ENCODE data around the gene ENTHD1.

Gene ENTHD1

GRCh38 chr22:39743935-39744334, 149.6 kb downstream of the ENTHD1 start:
- Histone ChIP-seq H3K4me2 (ENCODE audit: low read length) (no peak overlapping the region), H3K9me3 (ENCODE audit: control insufficient read depth, insufficient read depth, low read length) (no peaks in the 10 kb centered on the region), H3K9me2 (replicated peaks; ENCODE audit: control insufficient read depth, low read length) (no peaks in the 10 kb centered on the region), H3K4me1 (ENCODE audit: control insufficient read depth, low read length) (peaks cover 8% of the 10 kb centered on the region), H3K36me3 (ENCODE audit: control insufficient read depth, low read length) (no peaks in the 10 kb centered on the region), H3K79me2 (ENCODE audit: control insufficient read depth, low read length) (no peaks in the 10 kb centered on the region), H3F3A (ENCODE audit: control insufficient read depth, insufficient read depth) (no peaks in the 10 kb centered on the region), H3K4me3 (ENCODE audit: low read length) (no peak overlapping the region), H3K27me3 (ENCODE audit: control insufficient read depth, low read length) (peaks cover 21% of the 10 kb centered on the region), H4K20me1 (ENCODE audit: control insufficient read depth, insufficient read depth, low read depth, low read length) (no peaks in the 10 kb centered on the region), H3K27ac (ENCODE audit: low read depth, low read length) (no peak overlapping the region)
- no peak for TF ChIP-seq CTCF (IDR thresholded peaks at IDR 0.05; ENCODE audit: low read depth, low read length, poor library complexity, severe bottlenecking)

GRCh38 chr22:39739338-39740027, 154.1 kb downstream of the ENTHD1 start:
- H3K4me2 ChIP-seq (ENCODE audit: low read length): no peak overlapping the region
- no peaks in the 10 kb centered on the region for H3F3A ChIP-seq (ENCODE audit: control insufficient read depth, insufficient read depth)
- TF ChIP-seq CTCF (IDR thresholded peaks at IDR 0.05; ENCODE audit: low read depth, low read length, poor library complexity, severe bottlenecking): no peak
- TF ChIP-seq EZH2phosphoT487 (IDR thresholded peaks at IDR 0.05; ENCODE audit: borderline replicate concordance, low read length): no peak
- no peak overlapping the region for H3K4me3 ChIP-seq (ENCODE audit: low read length)
- no peaks in the 10 kb centered on the region for H3K9me2 ChIP-seq (replicated peaks; ENCODE audit: control insufficient read depth, low read length)
- no peaks in the 10 kb centered on the region for H4K20me1 ChIP-seq (ENCODE audit: control insufficient read depth, insufficient read depth, low read depth, low read length)
- peaks cover 32% of the 10 kb centered on the region; the same call in 1 of the 2 replicates for H3K27me3 ChIP-seq (ENCODE audit: control insufficient read depth, low read length)
- H3K36me3 ChIP-seq (ENCODE audit: control insufficient read depth, low read length): no peaks in the 10 kb centered on the region
- H3K4me1 ChIP-seq (ENCODE audit: control insufficient read depth, low read length): no peaks in the 10 kb centered on the region
- no peaks in the 10 kb centered on the region for H3K79me2 ChIP-seq (ENCODE audit: control insufficient read depth, low read length)
- H3K27ac ChIP-seq (ENCODE audit: low read depth, low read length): no peak overlapping the region
- no peaks in the 10 kb centered on the region for H3K9me3 ChIP-seq (ENCODE audit: control insufficient read depth, insufficient read depth, low read length)

GRCh38 chr22:39738746-39739145, 154.8 kb downstream of the ENTHD1 start:
- H3K36me3 ChIP-seq (ENCODE audit: control insufficient read depth, low read length): no peaks in the 10 kb centered on the region

More at GRCh38 chr22:39738746-39739145, 154.8 kb downstream of the ENTHD1 start:
- Histone ChIP-seq H3F3A (ENCODE audit: control insufficient read depth, insufficient read depth) (no peaks in the 10 kb centered on the region), H3K9me3 (ENCODE audit: control insufficient read depth, insufficient read depth, low read length) (no peaks in the 10 kb centered on the region), H3K27me3 (ENCODE audit: control insufficient read depth, low read length) (peaks cover 29% of the 10 kb centered on the region; the same call in 1 of the 2 replicates), H3K9me2 (replicated peaks; ENCODE audit: control insufficient read depth, low read length) (no peaks in the 10 kb centered on the region), H3K4me1 (ENCODE audit: control insufficient read depth, low read length) (no peaks in the 10 kb centered on the region), H3K79me2 (ENCODE audit: control insufficient read depth, low read length) (no peaks in the 10 kb centered on the region), H3K4me3 (ENCODE audit: low read length) (no peak overlapping the region), H3K27ac (ENCODE audit: low read depth, low read length) (no peak overlapping the region), H3K4me2 (ENCODE audit: low read length) (no peak overlapping the region), H4K20me1 (ENCODE audit: control insufficient read depth, insufficient read depth, low read depth, low read length) (no peaks in the 10 kb centered on the region)
- no peak for TF ChIP-seq CTCF (IDR thresholded peaks at IDR 0.05; ENCODE audit: low read depth, low read length, poor library complexity, severe bottlenecking)
- no peak for TF ChIP-seq EZH2phosphoT487 (IDR thresholded peaks at IDR 0.05; ENCODE audit: borderline replicate concordance, low read length)

Measured in DOHH2 (cell line).